HG02981 (cell line): Measurements from ENCODE around the gene PCDH9.
A peak's percentile ranks its signal among the peaks of the same experiment; 100 is the strongest.

ENCODE experiments used
- ATAC-seq: cut with Tn5 transposase; IDR thresholded peaks from one replicate; pipeline ENCODE4 v1.9.1; 2021; ENCODE audit warnings: mild to moderate bottlenecking, moderate library complexity; ENCODE audit not compliant: unreplicated experiment

The PCDH9 gene

GRCh38 chr13:67048084-67048820, 181.9 kb downstream of the PCDH9 start:
- peak; percentile 82 for ATAC-seq

- no peak for ATAC-seq
These were observed 184.8 kb downstream of the PCDH9 start for GRCh38 chr13:67045357-67045756.

- no peak for ATAC-seq
These were observed 186.2 kb downstream of the PCDH9 start for GRCh38 chr13:67043901-67044300.

- ATAC-seq, result no peak
These were observed 187.6 kb downstream of the PCDH9 start for GRCh38 chr13:67042556-67042955.

- ATAC-seq, result no peak
These were observed 193.3 kb downstream of the PCDH9 start for GRCh38 chr13:67036699-67037457.

- no peak for ATAC-seq
These were observed 197.0 kb downstream of the PCDH9 start for GRCh38 chr13:67033170-67033569.

GRCh38 chr13:67023130-67023876, 206.8 kb downstream of the PCDH9 start:
- ATAC-seq, result no peak

- no peak for ATAC-seq
These were observed 211.4 kb downstream of the PCDH9 start for GRCh38 chr13:67018775-67019174.

GRCh38 chr13:67017276-67017675, 212.9 kb downstream of the PCDH9 start:
- ATAC-seq, result no peak

- ATAC-seq, result no peak
These were observed 214.0 kb downstream of the PCDH9 start for GRCh38 chr13:67015976-67016600.

GRCh38 chr13:67014399-67014798, 215.7 kb downstream of the PCDH9 start:
- no peak for ATAC-seq

GRCh38 chr13:67013709-67014108, 216.4 kb downstream of the PCDH9 start:
- no peak for ATAC-seq

- no peak for ATAC-seq
These were observed 222.0 kb downstream of the PCDH9 start for GRCh38 chr13:67008075-67008668.

- ATAC-seq, result no peak
These were observed 225.6 kb downstream of the PCDH9 start for GRCh38 chr13:67004511-67004910.

- ATAC-seq, result no peak
These were observed 226.4 kb downstream of the PCDH9 start for GRCh38 chr13:67003743-67004142.

GRCh38 chr13:67001363-67001762, 228.8 kb downstream of the PCDH9 start:
- ATAC-seq, result no peak

- ATAC-seq, result no peak
These were observed 233.6 kb downstream of the PCDH9 start for GRCh38 chr13:66996503-66996902.

- ATAC-seq, result peak; percentile 70
These were observed 234.9 kb downstream of the PCDH9 start for GRCh38 chr13:66995203-66995611.

GRCh38 chr13:66994517-66995202, 235.5 kb downstream of the PCDH9 start:
- ATAC-seq, result peak; percentile 34

GRCh38 chr13:66994097-66994496, 236.0 kb downstream of the PCDH9 start:
- ATAC-seq, result peak; percentile 89
